Measurements from ENCODE around the gene TP53BP2. TPM values are rescaled to one million over a fixed set of nuclear protein-coding genes. Genes with fewer than 3 reads are reported as not detected.

The TP53BP2 gene
- total and polyA plus RNA-seq, 2 experiments from 2014 or later, result 36.8 to 93.5 TPM

GRCh38 chr1:223827193-223827663, 18.5 kb downstream of the TP53BP2 start:
- Histone ChIP-seq H3K4me1 (ENCODE audit: low read depth) (peaks cover 34% of the 10 kb centered on the region), H3K4me3 (no peak overlapping the region), H3K27ac (no peak overlapping the region), H3K36me3 (no peaks in the 10 kb centered on the region), H3K27me3 (no peaks in the 10 kb centered on the region), H3K9me3 (ENCODE audit: low read depth) (no peaks in the 10 kb centered on the region)
- DNase-seq (ENCODE audit: low read depth in 1 of 2, low spot score in 1 of 2), result peak in 1 of 2 donors; percentile 65
- no peak for TF ChIP-seq CTCF (IDR thresholded peaks at IDR 0.05; ENCODE audit: low read depth, low read length)

- no peak overlapping the region for H3K4me3 ChIP-seq
- H3K36me3 ChIP-seq, result no peaks in the 10 kb centered on the region
- peaks cover 27% of the 10 kb centered on the region for H3K4me1 ChIP-seq (ENCODE audit: low read depth)
- DNase-seq (ENCODE audit: low read depth in 1 of 2, low spot score in 1 of 2), result peak in 1 of 2 donors; percentile 71
- no peak for TF ChIP-seq CTCF (IDR thresholded peaks at IDR 0.05; ENCODE audit: low read depth, low read length)
- H3K9me3 ChIP-seq (ENCODE audit: low read depth), result no peaks in the 10 kb centered on the region
- H3K27me3 ChIP-seq, result no peaks in the 10 kb centered on the region
- peak overlapping the region; percentile 16 for H3K27ac ChIP-seq
These were observed 19.7 kb downstream of the TP53BP2 start for GRCh38 chr1:223825767-223826748.

GRCh38 chr1:223824712-223825111, 21.0 kb downstream of the TP53BP2 start:
- H3K4me3 ChIP-seq, result no peak overlapping the region
- peaks cover 11% of the 10 kb centered on the region for H3K36me3 ChIP-seq
- H3K9me3 ChIP-seq (ENCODE audit: low read depth), result no peaks in the 10 kb centered on the region
- DNase-seq (ENCODE audit: low read depth in 1 of 2, low spot score in 1 of 2), result no peak
- H3K4me1 ChIP-seq (ENCODE audit: low read depth), result peaks cover 27% of the 10 kb centered on the region
- H3K27me3 ChIP-seq, result no peaks in the 10 kb centered on the region
- TF ChIP-seq CTCF (IDR thresholded peaks at IDR 0.05; ENCODE audit: low read depth, low read length), result no peak
- H3K27ac ChIP-seq, result no peak overlapping the region

GRCh38 chr1:223824287-223824686, 21.5 kb downstream of the TP53BP2 start:
- no peak for DNase-seq (ENCODE audit: low read depth in 1 of 2, low spot score in 1 of 2)
- Histone ChIP-seq H3K4me3 (no peak overlapping the region), H3K27ac (no peak overlapping the region), H3K4me1 (ENCODE audit: low read depth) (peaks cover 27% of the 10 kb centered on the region), H3K36me3 (peaks cover 13% of the 10 kb centered on the region), H3K9me3 (ENCODE audit: low read depth) (no peaks in the 10 kb centered on the region), H3K27me3 (no peaks in the 10 kb centered on the region)
- TF ChIP-seq CTCF (IDR thresholded peaks at IDR 0.05; ENCODE audit: low read depth, low read length), result no peak

- Histone ChIP-seq H3K36me3 (peaks cover 15% of the 10 kb centered on the region), H3K27ac (peak overlapping the region; percentile 47), H3K4me3 (no peak overlapping the region), H3K9me3 (ENCODE audit: low read depth) (no peaks in the 10 kb centered on the region), H3K27me3 (no peaks in the 10 kb centered on the region), H3K4me1 (ENCODE audit: low read depth) (peaks cover 15% of the 10 kb centered on the region)
- no peak for DNase-seq (ENCODE audit: low read depth in 1 of 2, low spot score in 1 of 2)
- TF ChIP-seq CTCF (IDR thresholded peaks at IDR 0.05; ENCODE audit: low read depth, low read length), result no peak
These were observed 24.8 kb downstream of the TP53BP2 start for GRCh38 chr1:223820971-223821370.

Data from cardiac muscle cell (in vitro differentiated cells and primary cell).